H9 (cell line): ENCODE results near the gene LYRM9. TPM values are rescaled to one million over a fixed set of nuclear protein-coding genes. Genes with fewer than 3 reads are reported as not detected.

Source experiments
- DNase-seq: peaks from one replicate; pipeline ENCODE4 v3.0.0-alpha.2; 2017
- H2AFZ ChIP-seq: one replicate; pipeline ENCODE4 v1.6.1; 2013; ENCODE audit warnings: mild to moderate bottlenecking, low read length, control low read depth, moderate library complexity
- H2AK5ac ChIP-seq: 2 replicates; pipeline ENCODE4 v1.6.1; 2013; ENCODE audit warnings: low read length, control low read depth, mixed read lengths; ENCODE audit not compliant: insufficient read length
- H2BK120ac ChIP-seq: one replicate; pipeline ENCODE4 v1.6.1; 2013; ENCODE audit warnings: low read depth, mild to moderate bottlenecking, low read length, control low read depth, inconsistent platforms; ENCODE audit not compliant: poor library complexity, severe bottlenecking
- H2BK12ac ChIP-seq: 2 replicates; pipeline ENCODE4 v1.6.1; 2013; ENCODE audit warnings: low read length, control low read depth, mixed read lengths, low read depth; ENCODE audit not compliant: insufficient read length
- H2BK15ac ChIP-seq: 2 replicates; pipeline ENCODE4 v1.6.1; 2013; ENCODE audit warnings: low read depth, low read length, control low read depth
- H2BK20ac ChIP-seq: one replicate; pipeline ENCODE4 v1.6.1; 2013; ENCODE audit warnings: low read depth, mild to moderate bottlenecking, low read length, control low read depth, inconsistent platforms; ENCODE audit not compliant: poor library complexity, severe bottlenecking
- H2BK5ac ChIP-seq: 2 replicates; pipeline ENCODE4 v1.6.1; 2013; ENCODE audit warnings: low read length, control low read depth, mixed read lengths; ENCODE audit not compliant: insufficient read length
- H3K14ac ChIP-seq: 2 replicates; pipeline ENCODE4 v1.6.1; 2013; ENCODE audit warnings: low read length, control low read depth; ENCODE audit not compliant: insufficient read depth
- H3K18ac ChIP-seq: 2 replicates; pipeline ENCODE4 v1.6.1; 2013; ENCODE audit warnings: low read depth, mild to moderate bottlenecking, mixed read lengths, low read length, control low read depth; ENCODE audit not compliant: insufficient read length
- H3K23ac ChIP-seq: 2 replicates; pipeline ENCODE4 v1.6.1; 2013; ENCODE audit warnings: low read length, control low read depth, mixed read lengths, low read depth; ENCODE audit not compliant: insufficient read length
- H3K23me2 ChIP-seq: 2 replicates; pipeline ENCODE4 v1.6.1; 2013; ENCODE audit warnings: low read depth, mild to moderate bottlenecking, mixed read lengths, low read length, control low read depth; ENCODE audit not compliant: insufficient read length, poor library complexity, severe bottlenecking
- H3K27ac ChIP-seq: 2 replicates; pipeline ENCODE4 v1.5.1; 2013; ENCODE audit warnings: low read length, control low read depth, mixed read lengths, low read depth; ENCODE audit not compliant: insufficient read length
- H3K27me3 ChIP-seq: 2 replicates; pipeline ENCODE4 v1.6.1; 2013; ENCODE audit warnings: low read length, control low read depth, inconsistent platforms; ENCODE audit not compliant: insufficient read depth
- H3K4ac ChIP-seq: 2 replicates; pipeline ENCODE4 v1.6.1; 2013; ENCODE audit warnings: low read depth, mild to moderate bottlenecking, control low read depth, inconsistent platforms, low read length, moderate library complexity
- H3K4me1 ChIP-seq: 2 replicates; pipeline ENCODE4 v1.6.1; 2013; ENCODE audit warnings: low read length, control low read depth, inconsistent platforms; ENCODE audit not compliant: insufficient read depth
- H3K4me2 ChIP-seq: 2 replicates; pipeline ENCODE4 v1.6.1; 2013; ENCODE audit warnings: low read length, control low read depth, mixed read lengths; ENCODE audit not compliant: insufficient read length, insufficient read depth
- H3K56ac ChIP-seq: 2 replicates; pipeline ENCODE4 v1.6.1; 2013; ENCODE audit warnings: low read depth, mild to moderate bottlenecking, mixed read lengths, low read length, control low read depth; ENCODE audit not compliant: insufficient read length
- H3K79me1 ChIP-seq: 2 replicates; pipeline ENCODE4 v1.6.1; 2013; ENCODE audit warnings: low read depth, mild to moderate bottlenecking, moderate library complexity, low read length, control low read depth, inconsistent platforms; ENCODE audit not compliant: insufficient read depth, poor library complexity, severe bottlenecking
- H3K79me2 ChIP-seq: 2 replicates; pipeline ENCODE4 v1.6.1; 2013; ENCODE audit warnings: low read length, control low read depth, inconsistent platforms; ENCODE audit not compliant: insufficient read depth
- H3K9ac ChIP-seq: 2 replicates; pipeline ENCODE4 v1.6.1; 2013; ENCODE audit warnings: low read length, control low read depth, mixed read lengths; ENCODE audit not compliant: insufficient read length; ENCODE audit errors: extremely low read depth
- H3K9me3 ChIP-seq: one replicate; pipeline ENCODE4 v1.6.1; 2013; ENCODE audit warnings: low read depth, low read length, inconsistent platforms; ENCODE audit not compliant: control insufficient read depth
- H3T11ph ChIP-seq: one replicate; pipeline ENCODE4 v1.6.1; 2013; ENCODE audit warnings: mild to moderate bottlenecking, low read length, control low read depth, inconsistent platforms
- H4K20me1 ChIP-seq: one replicate; pipeline ENCODE4 v1.6.1; 2013; ENCODE audit not compliant: control insufficient read depth, insufficient read length, insufficient read depth
- H4K5ac ChIP-seq: 2 replicates; pipeline ENCODE4 v1.6.1; 2013; ENCODE audit warnings: low read depth, mild to moderate bottlenecking, mixed read lengths, low read length, control low read depth; ENCODE audit not compliant: insufficient read length
- H4K8ac ChIP-seq: replicated peaks from 2 replicates; pipeline ENCODE4 v1.6.1; 2013; ENCODE audit warnings: low read length, control low read depth, mixed read lengths, low read depth; ENCODE audit not compliant: insufficient read length
- H4K91ac ChIP-seq: 2 replicates; pipeline ENCODE4 v1.6.1; 2013; ENCODE audit warnings: low read depth, mild to moderate bottlenecking, moderate library complexity, mixed read lengths, low read length, control low read depth; ENCODE audit not compliant: insufficient read length
- H3K27ac Mint-ChIP-seq, 3 experiments: 2 replicates in 2 of 3; 3 replicates in 1 of 3; pipeline ENCODE4 v1.8.0; 2020 to 2021; ENCODE audit warnings: mixed read lengths in 3 of 3, mild to moderate bottlenecking in 1 of 3, moderate library complexity in 1 of 3
- H3K27me3 Mint-ChIP-seq: 2 replicates; pipeline ENCODE4 v1.8.0; 2021; ENCODE audit warnings: low read depth, mild to moderate bottlenecking, moderate library complexity, mixed read lengths
- H3K36me3 Mint-ChIP-seq, 3 experiments: 2 replicates in 2 of 3; 3 replicates in 1 of 3; pipeline ENCODE4 v1.8.0; 2020 to 2021; ENCODE audit warnings: low read depth in 3 of 3, mixed read lengths in 3 of 3; ENCODE audit not compliant: insufficient read depth in 1 of 3
- H3K4me1 Mint-ChIP-seq, 2 experiments: 2 replicates each; pipeline ENCODE4 v1.8.0; 2020; ENCODE audit warnings: mixed read lengths in 2 of 2
- H3K4me3 Mint-ChIP-seq, 2 experiments: 2 replicates in 1 of 2; 3 replicates in 1 of 2; pipeline ENCODE4 v1.8.0; 2020 to 2021; ENCODE audit warnings: mild to moderate bottlenecking in 2 of 2, mixed read lengths in 2 of 2, moderate library complexity in 1 of 2
- H3K9me3 Mint-ChIP-seq, 2 experiments: 2 replicates in 1 of 2; 3 replicates in 1 of 2; pipeline ENCODE4 v1.8.0; 2020; ENCODE audit warnings: mild to moderate bottlenecking in 2 of 2, mixed read lengths in 2 of 2, moderate library complexity in 1 of 2
- CTCF ChIP-seq: fragments of 200-600 bp; sonication (generic); conservative IDR thresholded peaks from 3 replicates; pipeline ENCODE4 v1.8.0; 2021; ENCODE audit warnings: antibody characterized with exemption, mild to moderate bottlenecking
- WGBS: extraction: QIAGEN DNeasy Blood & Tissue Kit; methylation state at CpG from one replicate; pipeline ENCODE4 v1.1.7; 2013; ENCODE audit warnings: missing lambda C conversion rate, low lambda C conversion rate, mixed read lengths; ENCODE audit not compliant: insufficient read length; ENCODE audit errors: extremely low coverage; 5-methylcytosine and 5-hydroxymethylcytosine counted together
- total RNA-seq: library from RNA; stranded (reverse); gene quantifications from 2 replicates; pipeline ENCODE4 v1.2.1, GENCODE V29; 2021

The LYRM9 gene
- total RNA-seq, 1 experiment from 2014 or later, result 2.2 TPM

GRCh38 chr17:27928587-27928986 lies 35.4 kb upstream of the LYRM9 start:
- no peak overlapping the region for H3K14ac ChIP-seq
- no peak for DNase-seq
- Mint-ChIP-seq H3K9me3 (peaks cover 4% of the 10 kb centered on the region in 2 experiments; a peak in 3 of 5 replicates), H3K4me3 (no peak overlapping the region), H3K36me3 (no peaks in the 10 kb centered on the region; a peak in 1 of 7 replicates), H3K27me3 (peaks cover 19% of the 10 kb centered on the region), H3K4me1 (peaks cover 2 to 3% of the 10 kb centered on the region in 2 experiments; a peak in 3 of 4 replicates), H3K27ac (no peak overlapping the region; a peak in 1 of 7 replicates)
- H2BK5ac ChIP-seq, result no peak overlapping the region
- no peak overlapping the region for H3K4ac ChIP-seq
- no peak overlapping the region for H2AFZ ChIP-seq
- H3K4me2 ChIP-seq, result no peak overlapping the region
- no peak overlapping the region for H3T11ph ChIP-seq
- no peak overlapping the region for H2AK5ac ChIP-seq
- no peak for TF ChIP-seq CTCF
- no peak overlapping the region for H3K27ac ChIP-seq
- no peaks in the 10 kb centered on the region for H3K79me2 ChIP-seq
- no peaks in the 10 kb centered on the region for H3K23me2 ChIP-seq
- no peaks in the 10 kb centered on the region for H3K9me3 ChIP-seq
- H2BK12ac ChIP-seq, result no peak overlapping the region
- H4K8ac ChIP-seq, result no peak overlapping the region
- no peak overlapping the region for H4K5ac ChIP-seq
- H3K4me1 ChIP-seq, result no peaks in the 10 kb centered on the region
- WGBS, result no CpG with 5 or more reads among the region's 5 CpGs
- H2BK15ac ChIP-seq, result no peak overlapping the region
- H2BK120ac ChIP-seq, result no peak overlapping the region
- H4K20me1 ChIP-seq, result no peaks in the 10 kb centered on the region
- H3K56ac ChIP-seq, result no peak overlapping the region
- H3K18ac ChIP-seq, result no peak overlapping the region
- H3K23ac ChIP-seq, result no peak overlapping the region
- no peaks in the 10 kb centered on the region for H3K27me3 ChIP-seq
- H3K79me1 ChIP-seq, result no peaks in the 10 kb centered on the region
- no peak overlapping the region for H2BK20ac ChIP-seq
- no peak overlapping the region for H4K91ac ChIP-seq
- H3K9ac ChIP-seq, result no peak overlapping the region
